NCI-H1105 treated with DMSO at 0.1 percent for 48 hours (cell line): Measurements from ENCODE around the gene ITCH.
"Not testable (repeated sequence)": the region's sequence is repeated elsewhere in the genome, so short reads cannot be mapped to it uniquely, and the experiment has no call there.

Source experiments
- DNase-seq: peaks from one replicate; lab custom pipeline; 2025; lab: John Stamatoyannopoulos, UW

ITCH gene

DNA sequence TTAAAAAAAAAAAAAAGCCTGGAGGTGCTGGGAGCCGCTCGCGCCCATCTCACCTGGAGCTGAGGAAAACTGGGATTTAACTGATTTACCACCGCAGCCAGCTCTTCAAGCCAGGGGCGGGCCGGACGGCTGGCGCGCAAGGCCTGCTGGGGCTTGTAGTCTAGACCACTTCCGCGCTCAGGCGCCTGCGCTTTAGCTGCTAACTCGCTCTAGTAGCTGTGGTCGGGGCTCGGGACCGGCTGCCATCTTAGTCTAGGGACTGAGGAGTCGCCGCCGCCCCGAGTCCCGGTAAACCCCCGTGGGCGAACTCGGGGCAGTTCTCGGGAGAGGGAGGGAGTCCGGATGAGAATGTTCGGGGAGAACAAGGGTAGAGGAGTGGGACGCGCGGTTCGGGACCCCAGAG is at the start of gene ITCH:
TSS of gene ITCH (plus strand) at position 212 of the 403 bp plus-strand sequence. CDS start 30,539 bp downstream, outside the sequence.
- peak; percentile 96 for DNase-seq

DNA sequence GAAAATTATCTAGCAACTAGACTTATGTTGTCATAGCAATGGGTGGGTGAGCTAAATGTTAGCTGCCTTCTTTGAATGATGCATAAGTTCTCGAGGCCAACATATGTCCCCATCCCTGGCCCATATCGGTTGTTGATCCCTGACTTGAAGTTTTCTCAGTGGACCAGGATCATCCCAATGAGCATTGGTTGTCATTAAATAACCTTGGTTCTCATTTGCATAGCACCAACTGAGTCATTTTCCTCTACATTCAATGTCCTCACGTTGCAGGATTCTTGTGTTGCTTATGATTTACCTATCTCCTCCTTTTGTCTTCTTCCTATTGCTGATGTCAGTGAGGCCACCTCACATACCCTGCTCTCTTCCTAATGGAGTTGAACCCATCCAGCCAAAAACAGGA is 47.8 kb upstream of the ITCH start:
- DNase-seq = no peak

DNA sequence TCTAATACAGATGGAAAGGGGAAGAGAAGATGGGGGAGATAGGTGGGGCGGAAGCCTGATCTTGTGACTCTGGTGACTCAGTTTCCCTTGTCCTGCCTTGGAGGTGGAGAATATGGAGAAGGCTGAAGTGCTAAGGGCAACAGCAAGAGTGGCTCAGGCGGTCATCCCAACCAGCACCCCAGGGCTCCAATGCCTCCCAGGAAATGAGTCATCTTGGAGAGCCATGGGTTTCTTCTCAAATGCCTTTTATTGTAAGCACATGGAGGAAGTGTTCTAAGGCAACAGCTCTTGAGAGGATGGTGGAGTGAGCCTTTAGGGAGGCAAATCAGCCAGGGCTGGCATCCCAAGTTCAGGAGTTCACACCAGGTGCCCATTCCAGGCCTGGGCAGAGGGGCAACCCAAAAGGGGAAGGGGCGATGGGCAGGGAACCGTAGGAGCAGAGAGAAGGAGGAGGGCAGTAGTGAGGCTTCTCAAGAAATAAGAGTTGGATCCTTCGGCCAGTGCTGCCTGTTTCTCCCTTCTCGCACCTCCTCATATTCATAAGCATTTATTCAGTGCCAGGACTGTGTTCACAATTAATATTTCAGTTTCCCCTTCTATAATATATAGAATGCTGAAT is 46.8 kb upstream of the ITCH start:
- no peak for DNase-seq

DNA sequence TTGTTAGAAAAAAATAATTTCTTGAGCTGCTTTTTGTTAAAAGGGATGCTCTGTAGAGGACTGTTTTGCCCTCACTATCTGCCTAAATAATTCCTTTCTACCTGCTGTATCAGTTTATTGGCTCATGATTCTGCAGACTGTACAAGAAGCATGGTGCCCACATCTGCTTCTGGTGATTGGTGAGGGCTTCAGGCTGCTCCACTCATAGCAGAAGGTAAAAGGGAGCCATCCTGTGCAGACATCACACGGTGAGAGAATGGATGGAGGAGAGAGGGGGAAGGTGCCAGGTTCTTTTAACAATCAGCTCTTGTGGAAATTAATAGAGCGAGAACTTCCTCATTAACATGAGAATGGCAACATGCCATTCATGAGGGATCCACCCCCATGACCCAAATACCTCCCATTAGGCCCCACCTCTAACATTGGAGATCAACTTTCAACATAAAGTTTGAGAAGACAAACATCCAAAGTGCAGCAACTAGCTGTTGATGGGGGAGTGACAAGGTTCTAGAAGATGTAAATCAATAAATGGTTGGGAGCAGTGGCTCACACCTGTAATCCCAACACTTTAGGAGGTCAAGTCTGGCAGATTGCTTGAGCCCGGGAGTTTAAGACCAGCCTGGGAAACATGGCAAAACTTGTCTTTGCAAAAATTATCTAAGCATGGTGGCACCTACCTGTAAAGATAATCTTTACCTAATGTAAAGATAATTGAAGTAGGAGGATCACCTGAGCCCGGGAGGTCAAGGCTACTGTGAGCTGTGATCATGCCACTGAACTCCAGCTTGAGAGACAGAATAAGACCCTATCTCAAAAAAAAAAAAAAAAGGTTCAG is 44.2 kb upstream of the ITCH start:
- DNase-seq = no peak

DNA sequence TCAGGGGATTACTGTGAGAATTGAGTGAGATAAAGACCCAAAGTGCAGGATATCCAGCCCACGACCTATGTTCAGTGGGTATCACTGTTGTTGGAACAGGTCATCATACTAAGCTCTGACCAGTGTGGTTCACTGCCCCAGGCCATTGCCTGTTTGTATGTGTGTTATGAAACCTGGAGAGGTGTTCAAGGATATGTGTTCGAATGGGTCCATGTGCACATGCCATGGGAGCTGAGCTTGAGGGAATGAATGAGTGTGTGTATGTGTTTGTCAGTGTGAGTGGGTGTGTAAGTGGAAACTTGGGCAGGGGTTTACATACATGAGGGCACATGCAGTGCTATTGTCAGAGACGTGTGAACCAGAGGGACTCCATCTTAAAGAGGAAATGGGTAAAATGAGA is 42.2 kb upstream of the ITCH start:
- DNase-seq = no peak

DNA sequence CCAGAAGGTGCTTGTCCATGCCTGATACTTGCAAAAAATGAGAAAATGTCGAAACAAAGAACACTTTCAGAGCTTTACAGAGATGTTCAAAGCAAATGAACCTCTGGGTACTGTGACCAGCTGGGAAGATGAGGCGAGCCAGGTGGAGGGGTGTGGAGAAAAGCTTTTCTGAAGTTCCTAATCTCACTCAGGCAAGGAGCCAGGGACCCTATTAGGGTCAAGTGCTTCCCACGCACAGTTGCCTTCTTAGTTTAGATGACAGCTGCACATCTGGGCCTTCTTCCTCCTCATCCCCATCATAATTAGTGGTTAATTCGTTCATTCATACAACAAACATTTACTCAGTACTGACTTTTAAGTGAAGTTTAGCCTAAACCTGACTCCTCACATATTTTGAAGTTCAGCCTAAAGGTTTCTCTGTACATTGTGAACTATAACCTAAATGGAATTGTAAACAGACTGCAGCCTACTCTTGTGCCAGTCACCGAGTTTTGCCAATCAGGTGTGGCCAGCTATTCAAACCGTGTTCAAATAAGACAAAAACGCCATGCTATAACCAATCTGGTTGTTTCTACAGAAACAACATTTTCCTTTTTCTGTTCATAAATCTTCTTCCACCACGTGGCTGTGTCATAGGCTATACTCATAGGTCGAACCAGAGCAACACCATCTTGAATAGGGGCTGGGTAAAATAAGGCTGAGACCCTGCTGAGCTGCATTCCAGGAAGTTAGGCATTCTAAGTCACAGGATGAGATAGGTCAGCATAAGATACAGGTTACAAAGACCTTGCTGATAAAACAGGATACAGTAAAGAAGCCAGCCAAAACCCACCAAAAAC is 40.6 kb upstream of the ITCH start:
- DNase-seq = peak; percentile 88

DNA sequence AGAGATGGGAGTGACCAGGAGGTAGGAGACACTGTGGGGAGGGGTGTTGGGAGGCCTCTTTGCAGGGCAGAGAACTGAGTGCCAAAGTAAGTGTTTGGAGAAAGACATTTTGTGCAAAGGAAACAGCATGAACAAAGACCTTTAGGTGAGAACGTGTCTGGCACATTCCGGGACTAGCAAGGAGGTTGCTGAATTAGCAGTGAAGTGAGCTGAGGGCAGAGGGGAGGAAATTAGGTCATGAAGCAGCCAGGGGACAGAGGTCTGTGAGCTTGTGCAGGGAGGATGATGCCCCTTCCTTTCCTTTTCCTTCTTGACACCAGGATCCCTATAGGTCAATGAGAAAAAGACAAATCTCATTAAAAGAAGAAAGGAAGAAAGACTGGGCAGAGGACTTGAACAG is 38.5 kb upstream of the ITCH start:
- DNase-seq = no peak

DNA sequence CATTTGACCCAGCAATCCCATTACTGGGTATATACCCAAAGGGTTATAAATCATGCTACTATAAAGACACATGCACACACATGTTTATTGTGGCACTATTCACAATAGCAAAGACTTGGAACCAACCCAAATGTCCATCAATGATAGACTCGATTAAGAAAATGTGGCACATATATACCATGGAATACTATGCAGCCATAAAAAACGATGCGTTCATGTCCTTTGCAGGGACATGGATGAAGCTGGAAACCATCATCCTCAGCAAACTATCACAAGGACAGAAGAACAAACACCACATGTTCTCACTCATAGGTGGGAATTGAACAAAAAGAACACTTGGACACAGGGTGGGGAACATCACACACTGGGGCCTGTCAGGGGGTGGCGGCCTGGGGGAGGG is 34.9 kb upstream of the ITCH start:
- not testable (repeated sequence) for DNase-seq

DNA sequence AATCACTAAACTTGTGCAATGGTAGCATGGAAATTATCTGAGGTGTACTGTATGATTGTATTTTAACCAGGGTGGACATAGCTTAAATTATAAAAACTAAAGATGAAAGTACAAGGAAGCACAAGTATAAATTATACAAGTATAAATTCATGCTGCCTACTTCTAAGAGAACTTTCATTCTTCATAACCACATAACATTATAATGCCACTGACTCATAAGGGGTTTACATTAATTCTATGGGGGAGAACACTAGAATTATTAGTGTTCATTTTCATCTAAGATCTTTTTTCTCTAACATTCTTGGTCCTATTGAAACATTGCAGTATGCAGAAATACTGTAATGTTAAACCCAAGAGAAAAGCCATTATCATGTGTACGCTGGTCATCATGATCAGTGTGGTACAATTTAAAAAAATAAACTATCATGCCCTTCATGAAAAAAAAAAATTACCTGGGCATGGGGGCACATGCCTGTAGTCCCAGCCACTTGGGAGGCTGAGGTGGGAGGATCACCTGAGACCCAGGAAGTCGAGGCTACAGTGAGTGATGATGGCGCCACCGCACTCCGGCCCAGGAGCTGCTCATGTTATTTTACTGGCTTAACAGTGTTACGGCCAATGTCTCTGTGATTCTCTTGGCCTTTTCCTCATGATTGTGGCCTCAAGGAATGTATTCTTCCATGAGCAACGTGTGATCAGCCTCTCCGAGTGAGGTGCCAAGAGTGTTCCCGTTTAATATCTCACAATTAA is 34.0 kb upstream of the ITCH start:
- DNase-seq = no peak

DNA sequence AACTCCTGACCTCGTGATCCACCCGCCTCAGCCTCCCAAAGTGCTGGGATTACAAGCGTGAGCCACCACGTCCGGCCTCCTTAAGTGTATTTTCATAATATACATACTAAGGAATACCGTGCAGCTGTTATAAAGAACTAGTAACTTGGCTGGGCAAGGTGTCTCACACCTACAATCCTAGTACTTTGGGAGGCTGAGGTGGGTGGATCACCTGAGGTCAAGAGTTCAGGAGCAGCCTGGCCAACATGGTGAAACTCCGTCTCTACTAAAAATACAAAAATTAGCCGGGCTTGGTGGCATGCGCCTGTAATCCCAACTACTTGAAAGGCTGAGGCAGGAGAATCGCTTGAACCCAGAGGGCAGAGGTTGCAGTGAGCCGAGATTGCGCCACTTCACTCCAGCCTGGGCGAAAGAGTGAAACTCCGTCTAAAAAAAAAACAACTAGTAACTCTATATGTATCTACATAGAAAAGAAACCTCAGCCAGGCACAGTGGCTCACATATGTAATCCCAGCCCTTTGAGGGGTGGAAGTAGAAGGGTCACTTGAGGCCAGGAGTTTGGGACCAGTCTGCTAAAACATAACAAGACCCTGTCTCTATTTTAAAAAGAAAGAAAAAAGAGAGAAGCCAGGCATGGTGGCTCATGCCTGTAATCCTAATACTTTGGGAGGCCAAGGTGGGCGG is 32.1 kb upstream of the ITCH start:
- not testable (repeated sequence) for DNase-seq

DNA sequence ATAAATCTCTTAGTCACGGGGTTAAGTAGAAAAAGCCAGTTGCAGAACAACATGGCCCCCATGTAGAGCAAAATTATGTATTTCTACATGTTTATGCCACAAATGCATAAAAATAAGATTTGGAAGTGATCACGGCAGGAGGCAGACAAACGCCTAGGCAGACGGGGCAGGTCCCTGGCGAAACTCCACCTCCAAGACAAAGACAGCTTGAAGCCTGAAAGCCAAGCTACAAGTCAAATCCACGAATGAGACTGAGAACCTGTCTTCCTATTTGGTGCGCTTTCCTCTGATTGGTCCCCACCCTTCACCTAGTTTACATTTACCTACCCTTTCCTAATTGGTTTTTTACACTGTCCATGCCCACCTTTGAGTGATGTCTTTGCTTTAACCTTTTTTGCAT is 31.2 kb upstream of the ITCH start:
- no peak for DNase-seq

DNA sequence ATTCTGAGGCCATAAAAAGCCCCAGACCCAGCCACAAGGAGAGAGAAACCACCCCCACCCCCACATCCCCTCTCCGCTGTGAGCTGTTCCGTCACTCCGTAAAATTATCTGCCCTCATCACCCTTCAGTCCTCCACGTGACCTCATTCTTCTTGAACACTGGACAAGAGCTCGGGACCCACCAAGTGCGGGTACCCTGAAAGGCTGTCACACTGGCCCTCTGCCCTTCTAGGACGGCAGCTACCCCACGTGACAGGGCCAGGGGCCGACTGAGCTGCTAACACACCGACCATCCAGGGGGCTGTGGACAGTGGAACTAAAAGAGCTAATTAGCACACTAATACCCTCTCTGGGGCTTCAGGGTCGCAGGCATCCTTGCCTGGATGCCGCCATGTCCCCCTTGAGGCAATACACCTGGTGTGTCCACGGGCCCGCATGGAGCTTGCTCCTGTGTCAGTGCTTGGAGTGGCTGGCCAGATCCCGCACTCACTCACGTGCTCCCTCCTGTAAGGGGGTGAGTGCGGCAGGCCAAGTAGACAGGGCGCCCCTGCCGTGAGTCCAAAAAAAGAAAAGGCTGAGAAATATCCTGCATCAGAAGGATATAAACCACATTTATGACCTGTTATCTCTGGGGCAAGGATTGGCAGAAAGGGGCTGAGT is 30.7 kb upstream of the ITCH start:
- no peak for DNase-seq

DNA sequence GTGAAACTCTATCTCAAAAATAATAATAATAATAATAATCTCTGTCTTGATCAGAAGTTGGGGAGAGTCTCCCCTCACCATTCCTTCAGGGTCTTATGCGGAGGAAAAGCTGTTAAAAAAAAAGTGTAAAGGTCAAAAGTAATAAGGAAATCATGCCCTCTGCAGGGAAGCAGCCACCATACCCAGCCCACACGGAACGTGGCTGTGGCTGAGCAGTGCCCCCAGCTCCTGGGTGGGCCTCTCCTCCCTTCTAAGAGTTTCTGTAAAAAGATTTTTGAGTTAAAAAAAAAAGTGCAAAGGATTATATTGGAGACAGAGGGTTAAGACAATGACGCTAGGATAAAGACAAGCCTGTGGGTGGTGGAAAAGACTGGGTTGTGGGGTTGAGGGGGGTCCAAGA is 29.3 kb upstream of the ITCH start:
- DNase-seq = no peak

DNA sequence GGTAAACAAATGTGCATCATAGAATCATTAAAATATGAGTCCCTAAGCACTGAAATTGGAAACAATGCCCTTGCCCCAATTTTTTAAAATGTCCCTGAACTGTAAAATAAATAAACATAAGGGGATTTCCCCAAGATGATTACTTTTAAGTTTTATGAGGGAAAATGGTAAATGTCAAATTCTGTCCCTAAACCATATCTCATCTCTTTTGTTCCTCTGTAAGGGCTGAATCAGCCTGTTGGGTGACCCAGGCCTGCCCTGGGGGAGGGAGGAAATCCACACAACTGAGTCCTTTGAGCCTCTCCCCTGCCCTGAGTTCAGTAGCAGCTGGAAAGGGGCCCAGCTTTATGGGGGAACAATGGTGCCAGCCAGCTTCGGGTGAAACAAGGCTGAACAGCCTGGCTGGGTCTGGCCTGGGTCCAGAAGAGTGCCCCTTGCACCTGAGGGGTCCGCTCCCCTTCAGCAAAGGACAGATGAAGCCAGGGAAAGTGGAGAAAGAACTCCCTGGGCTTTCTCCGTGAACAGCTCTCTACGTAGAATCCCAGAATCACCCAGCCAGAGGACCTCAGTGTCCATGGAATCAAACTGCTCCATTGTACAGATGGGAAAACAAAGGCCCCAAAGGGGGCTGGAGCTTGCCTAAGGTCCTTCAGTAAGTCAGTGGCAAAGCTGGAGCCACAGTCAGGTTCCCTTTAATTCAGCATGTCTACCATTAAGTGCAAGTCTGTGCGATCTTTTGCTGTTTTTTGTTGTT is 28.2 kb upstream of the ITCH start:
- DNase-seq = no peak

DNA sequence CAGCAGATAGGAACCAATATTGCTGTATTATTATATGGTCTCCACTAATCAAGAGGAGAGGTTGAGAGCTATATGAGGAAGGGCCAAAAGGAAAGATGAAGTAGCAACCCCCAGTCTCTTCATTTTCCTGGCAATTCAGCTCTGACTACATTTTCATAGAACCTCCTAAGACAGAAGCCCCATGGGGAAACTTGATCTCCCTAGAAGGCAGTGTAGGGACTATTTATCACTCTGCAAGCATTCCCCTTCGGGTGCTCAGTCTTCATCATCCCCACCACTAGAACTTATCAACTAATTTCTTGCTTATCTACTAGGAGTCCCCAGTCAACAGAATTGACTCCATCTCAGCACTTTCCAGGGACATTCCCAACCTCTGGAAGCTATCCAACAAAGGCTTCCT is 25.5 kb upstream of the ITCH start:
- no peak for DNase-seq

DNA sequence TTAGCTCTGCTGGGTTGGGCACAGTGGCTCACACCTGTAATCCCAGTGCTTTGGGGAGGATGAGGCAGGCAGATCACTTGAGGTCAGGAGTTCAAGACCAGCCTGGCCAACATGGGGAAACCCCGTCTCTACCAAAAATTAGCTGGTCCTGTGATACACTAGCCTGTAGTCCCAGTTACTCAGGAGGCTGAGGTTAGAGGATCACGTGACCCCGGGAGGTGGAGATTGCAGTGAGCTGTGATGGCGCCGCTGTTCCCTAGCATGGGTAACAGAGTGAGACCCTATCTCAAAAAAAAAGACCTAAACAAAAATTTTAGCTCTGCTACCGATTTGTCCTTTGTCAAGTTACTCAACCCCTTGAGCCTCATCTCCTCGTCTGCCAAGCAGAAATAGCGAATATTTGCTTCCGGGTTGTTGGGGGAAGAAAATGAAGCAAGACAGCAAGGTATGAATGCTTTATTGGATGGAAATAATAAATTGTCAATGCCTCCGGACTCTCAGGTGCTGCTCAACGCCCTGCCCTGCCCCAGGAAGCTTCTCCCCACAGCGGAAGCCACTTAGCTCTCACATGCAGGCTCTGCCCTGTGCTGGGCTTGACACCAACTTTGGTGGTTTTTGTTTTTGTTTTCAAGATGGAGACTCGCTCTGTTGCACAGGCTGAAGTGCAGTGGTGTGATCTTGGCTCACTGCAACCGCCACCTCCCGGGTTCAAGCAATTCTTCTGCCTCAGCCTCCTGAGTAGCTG is 24.9 kb upstream of the ITCH start:
- no peak for DNase-seq

DNA sequence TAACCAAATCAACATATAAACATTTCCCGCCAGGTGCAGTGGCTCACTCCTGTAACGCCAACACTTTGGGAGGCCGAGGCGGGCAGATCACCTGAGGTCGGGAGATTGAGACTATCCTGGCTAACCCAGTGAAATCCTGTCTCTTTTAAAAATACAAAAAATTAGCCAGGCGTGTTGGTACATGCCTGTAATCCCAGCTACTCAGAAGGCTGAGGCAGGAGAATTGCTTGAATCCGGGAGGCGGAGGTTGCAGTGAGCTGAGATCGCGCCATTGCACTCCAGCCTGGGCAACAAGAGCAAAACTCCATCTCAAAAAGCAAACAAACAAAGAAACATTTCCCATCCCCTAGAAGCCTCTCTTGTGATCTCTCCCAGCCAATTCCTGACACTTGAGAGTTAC is 22.3 kb upstream of the ITCH start:
- peak; percentile 55 for DNase-seq

DNA sequence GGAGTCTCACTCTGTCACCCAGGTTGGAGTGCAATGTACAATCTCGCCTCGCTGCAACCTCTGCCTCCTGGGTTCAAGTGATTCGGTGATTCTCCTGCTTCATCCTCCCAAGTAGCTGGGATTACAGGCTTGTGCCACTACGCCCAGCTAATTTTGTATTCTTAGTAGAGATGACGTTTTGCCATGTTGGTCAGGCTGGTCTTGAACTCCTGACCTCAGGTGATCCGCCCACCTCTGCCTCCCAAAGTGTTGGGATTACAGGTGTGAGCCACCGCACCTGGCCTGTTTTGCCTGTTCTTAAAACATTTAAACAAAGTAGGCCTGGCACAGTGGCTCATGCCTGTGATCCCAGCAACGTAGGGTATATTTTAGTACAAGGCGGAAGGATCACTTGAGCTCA is 21.9 kb upstream of the ITCH start:
- DNase-seq = not testable (repeated sequence)

DNA sequence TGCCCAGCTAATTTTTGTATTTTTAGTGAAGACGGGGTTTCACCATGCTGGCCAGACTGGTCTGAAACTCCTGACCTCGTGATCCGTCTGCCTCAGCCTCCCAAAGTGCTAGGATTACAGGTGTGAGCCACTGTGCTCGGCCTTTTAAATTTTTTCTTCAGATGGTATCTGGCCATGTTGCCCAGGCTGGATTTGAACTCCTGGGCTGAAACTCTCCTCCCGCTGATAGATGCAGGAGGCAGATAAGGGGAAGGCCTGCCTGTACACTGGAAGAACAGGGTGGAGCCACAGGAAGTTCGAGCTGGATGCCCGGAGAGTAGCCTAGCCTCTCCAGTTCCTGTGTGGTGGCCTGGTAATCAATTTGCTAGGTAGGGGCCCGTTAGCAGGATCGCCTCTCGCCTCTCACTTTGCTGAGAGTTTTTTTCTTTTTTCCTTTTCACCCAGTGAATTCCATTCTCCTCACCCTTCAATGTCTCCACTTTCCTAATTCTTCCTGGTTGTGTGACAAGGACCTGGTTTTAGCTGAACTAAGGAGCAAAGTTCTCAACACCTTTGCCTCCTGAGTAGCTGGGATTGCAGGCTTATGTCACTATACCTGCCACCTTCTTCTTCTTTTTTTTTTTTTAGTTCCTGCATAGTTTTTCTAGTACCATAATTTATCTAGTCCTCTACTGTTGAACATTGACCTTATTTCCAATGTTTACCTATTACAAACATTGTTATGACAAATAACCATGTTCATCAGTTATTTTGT is 19.4 kb upstream of the ITCH start:
- DNase-seq = no peak
